Measurements from ENCODE around the gene DEFB124. TPM values are rescaled to one million over a fixed set of nuclear protein-coding genes. Genes with fewer than 3 reads are reported as not detected.

DEFB124 gene
- polyA plus RNA-seq, 1 experiment: not detected

DNA sequence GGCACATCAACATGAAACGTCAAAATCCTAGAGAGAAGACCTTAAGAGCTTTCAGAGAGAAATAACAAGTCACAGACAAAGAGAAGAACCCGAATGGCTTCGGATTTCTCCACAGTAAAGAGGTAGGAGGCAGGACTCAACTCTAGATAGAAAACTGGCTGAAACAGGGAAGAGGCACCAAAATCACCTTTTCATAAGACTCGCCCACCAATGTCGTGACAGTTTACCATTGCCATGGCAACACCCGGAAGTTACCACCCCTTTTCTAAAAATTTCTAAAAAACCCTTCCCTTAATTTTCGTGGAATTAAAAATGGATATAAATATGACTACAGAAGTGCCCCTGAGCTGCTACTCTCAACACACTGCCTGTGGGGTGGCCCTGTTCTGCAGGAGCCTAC lies 56.6 kb downstream of the DEFB124 start:
- no peaks in the 10 kb centered on the region for H3K27me3 ChIP-seq (ENCODE audit: control insufficient read depth, insufficient read depth, low read length)
- CTCF ChIA-PET: interaction anchor here (0.8 kb wide), 1 partner anchor 85 kb away, joined by 3 read pairs; no protein-coding TSS in a partner anchor
- POLR2A ChIA-PET: no interaction called here
- no peaks in the 10 kb centered on the region for H3K36me3 ChIP-seq (ENCODE audit: control insufficient read depth, insufficient read depth, low read length)
- TF ChIP-seq, protein P1, sequence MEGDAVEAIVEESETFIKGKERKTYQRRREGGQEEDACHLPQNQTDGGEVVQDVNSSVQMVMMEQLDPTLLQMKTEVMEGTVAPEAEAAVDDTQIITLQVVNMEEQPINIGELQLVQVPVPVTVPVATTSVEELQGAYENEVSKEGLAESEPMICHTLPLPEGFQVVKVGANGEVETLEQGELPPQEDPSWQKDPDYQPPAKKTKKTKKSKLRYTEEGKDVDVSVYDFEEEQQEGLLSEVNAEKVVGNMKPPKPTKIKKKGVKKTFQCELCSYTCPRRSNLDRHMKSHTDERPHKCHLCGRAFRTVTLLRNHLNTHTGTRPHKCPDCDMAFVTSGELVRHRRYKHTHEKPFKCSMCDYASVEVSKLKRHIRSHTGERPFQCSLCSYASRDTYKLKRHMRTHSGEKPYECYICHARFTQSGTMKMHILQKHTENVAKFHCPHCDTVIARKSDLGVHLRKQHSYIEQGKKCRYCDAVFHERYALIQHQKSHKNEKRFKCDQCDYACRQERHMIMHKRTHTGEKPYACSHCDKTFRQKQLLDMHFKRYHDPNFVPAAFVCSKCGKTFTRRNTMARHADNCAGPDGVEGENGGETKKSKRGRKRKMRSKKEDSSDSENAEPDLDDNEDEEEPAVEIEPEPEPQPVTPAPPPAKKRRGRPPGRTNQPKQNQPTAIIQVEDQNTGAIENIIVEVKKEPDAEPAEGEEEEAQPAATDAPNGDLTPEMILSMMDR (IDR thresholded peaks at IDR 0.05; ENCODE audit: insufficient read depth, low read depth, low read length): no peak
- no peak overlapping the region for H3K4me3 ChIP-seq (ENCODE audit: low read depth, low read length)
- DNase-seq (ENCODE audit: low read depth): no peak

DNA sequence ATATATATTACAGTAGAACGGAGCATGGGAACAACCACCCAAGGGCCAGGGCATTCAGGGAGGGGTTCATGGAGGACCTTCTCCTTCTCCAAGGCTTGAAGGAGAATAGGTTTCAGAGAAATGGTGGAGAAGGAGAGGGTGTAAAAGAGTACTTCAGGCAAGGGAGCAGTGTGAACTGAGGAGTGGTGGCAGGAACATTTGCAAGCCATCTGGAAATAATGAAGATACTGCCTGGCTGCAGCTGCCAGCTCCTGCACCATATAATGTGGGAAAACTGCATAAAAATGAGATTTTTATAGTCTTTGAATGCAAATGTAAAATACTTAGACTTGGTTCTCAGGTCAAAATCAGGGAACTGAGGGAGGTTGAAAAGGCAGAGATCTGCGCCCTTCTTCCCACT lies 59.3 kb downstream of the DEFB124 start:
- DNase-seq (ENCODE audit: low read depth): no peak
- H3K36me3 ChIP-seq (ENCODE audit: control insufficient read depth, insufficient read depth, low read length): no peaks in the 10 kb centered on the region
- H3K27me3 ChIP-seq (ENCODE audit: control insufficient read depth, insufficient read depth, low read length): no peaks in the 10 kb centered on the region
- no peak overlapping the region for H3K4me3 ChIP-seq (ENCODE audit: low read depth, low read length)
- ChIA-PET CTCF (interaction anchor here (1.7 kb wide), 1 partner anchor 88 kb away, joined by 3 read pairs; no protein-coding TSS in a partner anchor), POLR2A (no interaction called here)
- TF ChIP-seq, protein P1 (IDR thresholded peaks at IDR 0.05; ENCODE audit: insufficient read depth, low read depth, low read length): no peak

Other genes starting within 250 kb of the DEFB124 start
- not detected in 2 replicates for gene DEFB115, start 217.5 kb downstream of the DEFB124 start, polyA plus RNA-seq (2011; rRNA removed)
- not detected in 2 replicates for gene DEFB116, start 166.5 kb downstream of the DEFB124 start, polyA plus RNA-seq (2011; rRNA removed)
- gene DEFB118, start 106.5 kb downstream of the DEFB124 start, polyA plus RNA-seq (2011; rRNA removed): not detected in 2 replicates
- not detected in 2 replicates for gene DEFB119, start 84.5 kb downstream of the DEFB124 start, polyA plus RNA-seq (2011; rRNA removed)
- not detected in 2 replicates for gene DEFB121, start 68.9 kb downstream of the DEFB124 start, polyA plus RNA-seq (2011; rRNA removed)
- not detected in 2 replicates for gene DEFB123, start 34.5 kb downstream of the DEFB124 start, polyA plus RNA-seq (2011; rRNA removed)
- not detected in 2 replicates for gene REM1, start 161 bp upstream of the DEFB124 start, polyA plus RNA-seq (2011; rRNA removed)
- gene HM13, start 39.3 kb upstream of the DEFB124 start, polyA plus RNA-seq (2011; rRNA removed): 236 and 324 TPM in 2 replicates
- gene ID1, start 130.2 kb upstream of the DEFB124 start, polyA plus RNA-seq (2011; rRNA removed): 126 and 135 TPM in 2 replicates
- gene COX4I2, start 162.8 kb upstream of the DEFB124 start, polyA plus RNA-seq (2011; rRNA removed): not detected in 2 replicates
- gene BCL2L1, start 247.7 kb upstream of the DEFB124 start, polyA plus RNA-seq (2011; rRNA removed): 73.2 and 90.7 TPM in 2 replicates